ENCODE results near the gene NUBPL. TPM values are rescaled to one million over a fixed set of nuclear protein-coding genes. Genes with fewer than 3 reads are reported as not detected.

The NUBPL gene
- total RNA-seq, 1 donor from 2014 or later = 19.5 TPM

DNA sequence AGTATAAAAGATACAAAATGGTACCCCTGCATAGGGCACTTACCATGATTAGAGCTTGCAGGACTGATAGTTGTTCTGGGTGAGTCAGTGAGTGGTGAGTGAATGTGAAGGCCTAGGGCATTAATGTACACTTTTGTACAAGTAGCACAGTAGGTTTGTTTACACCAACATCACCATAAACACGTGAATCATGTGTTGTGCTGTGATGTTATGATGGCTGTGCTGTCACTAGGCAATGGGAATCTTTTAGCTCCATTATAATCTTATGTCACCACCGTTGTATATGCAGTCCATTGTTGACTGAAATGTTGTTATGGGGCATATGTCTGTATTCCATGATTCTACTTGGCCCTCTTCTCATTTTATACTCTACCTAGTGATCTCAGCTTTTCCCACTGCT is 11.8 kb downstream of the NUBPL start:
- Mint-ChIP-seq H3K36me3 (ENCODE audit: insufficient read depth) (peaks cover 4% of the 10 kb centered on the region), H3K27me3 (no peaks in the 10 kb centered on the region), H3K27ac (no peak overlapping the region), H3K9me3 (ENCODE audit: low read depth) (no peaks in the 10 kb centered on the region), H3K4me1 (ENCODE audit: low read depth) (no peaks in the 10 kb centered on the region), H3K4me3 (ENCODE audit: low read depth) (no peak overlapping the region)
- DNase-seq (ENCODE audit: low spot score, unreplicated experiment) = no peak
- TF ChIP-seq, protein P1, sequence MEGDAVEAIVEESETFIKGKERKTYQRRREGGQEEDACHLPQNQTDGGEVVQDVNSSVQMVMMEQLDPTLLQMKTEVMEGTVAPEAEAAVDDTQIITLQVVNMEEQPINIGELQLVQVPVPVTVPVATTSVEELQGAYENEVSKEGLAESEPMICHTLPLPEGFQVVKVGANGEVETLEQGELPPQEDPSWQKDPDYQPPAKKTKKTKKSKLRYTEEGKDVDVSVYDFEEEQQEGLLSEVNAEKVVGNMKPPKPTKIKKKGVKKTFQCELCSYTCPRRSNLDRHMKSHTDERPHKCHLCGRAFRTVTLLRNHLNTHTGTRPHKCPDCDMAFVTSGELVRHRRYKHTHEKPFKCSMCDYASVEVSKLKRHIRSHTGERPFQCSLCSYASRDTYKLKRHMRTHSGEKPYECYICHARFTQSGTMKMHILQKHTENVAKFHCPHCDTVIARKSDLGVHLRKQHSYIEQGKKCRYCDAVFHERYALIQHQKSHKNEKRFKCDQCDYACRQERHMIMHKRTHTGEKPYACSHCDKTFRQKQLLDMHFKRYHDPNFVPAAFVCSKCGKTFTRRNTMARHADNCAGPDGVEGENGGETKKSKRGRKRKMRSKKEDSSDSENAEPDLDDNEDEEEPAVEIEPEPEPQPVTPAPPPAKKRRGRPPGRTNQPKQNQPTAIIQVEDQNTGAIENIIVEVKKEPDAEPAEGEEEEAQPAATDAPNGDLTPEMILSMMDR (IDR thresholded peaks at IDR 0.05; ENCODE audit: unreplicated experiment) = no peak

DNA sequence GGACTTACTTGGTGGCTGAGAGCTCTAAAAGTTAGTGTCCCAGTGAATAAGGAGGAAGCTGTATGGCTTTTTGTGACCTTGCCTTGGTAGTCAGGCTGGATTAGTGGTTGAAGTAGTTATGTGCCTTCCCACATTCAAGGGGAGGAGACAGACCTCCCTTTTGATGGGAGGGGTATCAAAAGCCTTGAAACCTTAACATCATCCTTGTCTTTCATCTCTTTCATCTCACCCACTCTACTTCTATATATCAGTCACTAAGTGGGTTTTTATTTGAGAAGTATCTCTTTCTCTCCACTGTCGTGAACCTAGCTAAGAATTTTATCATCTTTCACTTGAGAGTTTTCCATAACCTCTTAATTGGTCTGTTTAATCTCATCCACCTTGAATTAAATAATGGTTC is 15.7 kb downstream of the NUBPL start:
- Mint-ChIP-seq H3K4me1 (ENCODE audit: low read depth) (no peaks in the 10 kb centered on the region), H3K27ac (no peak overlapping the region), H3K4me3 (ENCODE audit: low read depth) (no peak overlapping the region), H3K9me3 (ENCODE audit: low read depth) (no peaks in the 10 kb centered on the region), H3K36me3 (ENCODE audit: insufficient read depth) (peaks cover 3% of the 10 kb centered on the region), H3K27me3 (no peaks in the 10 kb centered on the region)
- DNase-seq (ENCODE audit: low spot score, unreplicated experiment) = no peak
- TF ChIP-seq, protein P1 (IDR thresholded peaks at IDR 0.05; ENCODE audit: unreplicated experiment) = no peak

DNA sequence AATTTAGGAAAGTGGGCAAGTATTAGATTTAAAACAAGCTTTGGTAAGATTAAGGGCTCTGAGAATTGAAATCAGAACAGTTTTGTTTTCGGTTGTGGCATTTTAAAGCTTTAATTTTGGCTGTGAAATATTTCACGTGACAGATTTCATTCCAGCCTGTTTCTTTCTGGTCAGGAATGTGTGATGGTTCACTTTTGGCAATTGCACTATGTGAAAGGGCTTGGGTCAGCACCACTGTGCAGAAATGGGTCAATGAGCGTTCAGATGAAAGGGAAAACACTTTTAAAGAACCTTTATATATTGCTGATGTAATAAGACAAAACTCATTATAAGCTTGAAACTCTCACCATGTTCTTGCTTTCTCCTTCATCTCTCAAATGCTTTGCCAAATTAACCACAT is 17.1 kb downstream of the NUBPL start:
- TF ChIP-seq, protein P1 (IDR thresholded peaks at IDR 0.05; ENCODE audit: unreplicated experiment) = no peak
- Mint-ChIP-seq H3K27ac (no peak overlapping the region), H3K4me3 (ENCODE audit: low read depth) (no peak overlapping the region), H3K36me3 (ENCODE audit: insufficient read depth) (peaks cover 3% of the 10 kb centered on the region), H3K9me3 (ENCODE audit: low read depth) (no peaks in the 10 kb centered on the region), H3K27me3 (no peaks in the 10 kb centered on the region), H3K4me1 (ENCODE audit: low read depth) (no peaks in the 10 kb centered on the region)
- DNase-seq (ENCODE audit: low spot score, unreplicated experiment) = no peak

DNA sequence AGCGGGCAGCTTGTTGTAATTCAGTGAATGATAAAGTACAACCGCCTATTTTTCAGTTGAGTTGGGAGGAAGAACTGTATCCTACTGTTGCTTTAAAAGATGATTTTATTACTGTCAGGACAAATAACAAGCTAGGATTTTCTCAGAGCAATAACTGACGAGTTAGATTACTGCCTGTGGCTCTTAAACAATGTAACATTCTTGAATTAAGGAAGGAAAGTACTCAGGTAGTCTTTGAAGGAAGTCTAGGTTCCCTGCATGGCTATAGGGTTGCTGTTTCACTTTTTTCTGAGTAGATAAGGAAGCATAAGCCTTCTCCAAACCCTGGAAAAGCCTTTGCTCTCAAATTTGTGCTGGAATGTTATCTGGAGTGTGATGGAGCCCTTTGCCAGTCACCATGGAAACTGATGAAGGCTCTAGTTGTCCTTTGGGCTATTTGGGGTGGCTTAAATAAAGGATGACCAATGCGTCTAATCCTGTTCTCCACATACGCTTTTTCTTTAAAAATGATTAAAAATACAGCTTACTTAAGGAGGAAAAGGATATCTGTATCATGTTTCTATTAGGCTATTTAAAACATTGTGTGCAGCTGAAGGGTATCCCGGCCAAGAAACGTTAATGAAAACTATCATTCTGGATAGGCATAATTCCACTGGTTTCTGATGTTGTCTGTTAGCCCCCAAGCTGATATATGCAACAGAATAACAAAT is 17.7 kb downstream of the NUBPL start:
- TF ChIP-seq, protein P1 (IDR thresholded peaks at IDR 0.05; ENCODE audit: unreplicated experiment) = no peak
- H3K27ac Mint-ChIP-seq = no peak overlapping the region
- no peak for DNase-seq (ENCODE audit: low spot score, unreplicated experiment)
- H3K36me3 Mint-ChIP-seq (ENCODE audit: insufficient read depth) = peaks cover 3% of the 10 kb centered on the region
- H3K9me3 Mint-ChIP-seq (ENCODE audit: low read depth) = no peaks in the 10 kb centered on the region
- H3K27me3 Mint-ChIP-seq = no peaks in the 10 kb centered on the region
- H3K4me3 Mint-ChIP-seq (ENCODE audit: low read depth) = no peak overlapping the region
- no peaks in the 10 kb centered on the region for H3K4me1 Mint-ChIP-seq (ENCODE audit: low read depth)

DNA sequence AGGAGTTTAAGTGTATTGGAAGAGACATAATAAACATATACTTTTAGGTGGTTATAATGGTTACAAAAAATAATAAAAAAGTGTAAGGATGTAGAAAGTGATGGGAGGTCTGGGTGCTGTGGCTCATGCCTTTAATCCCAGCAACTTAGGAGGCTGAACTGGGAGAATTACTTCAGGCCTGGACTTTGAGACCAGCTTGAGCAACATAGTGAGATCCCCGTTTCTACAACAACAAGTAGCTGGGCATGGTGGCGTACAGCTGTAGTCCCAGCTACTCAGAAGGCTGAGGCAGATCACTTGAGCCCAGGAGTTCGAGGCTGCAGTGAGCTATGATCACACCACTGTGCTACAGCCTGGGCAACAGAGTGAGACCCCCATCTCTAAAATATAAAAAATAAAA is 19.0 kb downstream of the NUBPL start:
- Mint-ChIP-seq H3K4me3 (ENCODE audit: low read depth) (no peak overlapping the region), H3K4me1 (ENCODE audit: low read depth) (no peaks in the 10 kb centered on the region), H3K27ac (no peak overlapping the region), H3K27me3 (no peaks in the 10 kb centered on the region), H3K9me3 (ENCODE audit: low read depth) (no peaks in the 10 kb centered on the region), H3K36me3 (ENCODE audit: insufficient read depth) (peaks cover 3% of the 10 kb centered on the region)
- TF ChIP-seq, protein P1 (IDR thresholded peaks at IDR 0.05; ENCODE audit: unreplicated experiment) = no peak
- DNase-seq (ENCODE audit: low spot score, unreplicated experiment) = no peak

All from progenitor cell of endocrine pancreas (in vitro differentiated cells).